CD4-positive, alpha-beta T cell treated with Interleukin-1 beta for 1 hour (primary cell): ENCODE results near the gene TM6SF1.
"Not testable (repeated sequence)": the region's sequence is repeated elsewhere in the genome, so short reads cannot be mapped to it uniquely, and the experiment has no call there.

Experiments used
- DNase-seq, 2 donors: peaks; one replicate each; pipeline ENCODE4 v3.0.0-alpha.2; 2020 to 2022

The TM6SF1 gene

GRCh38 chr15:83118968-83119367 is 11.5 kb downstream of the TM6SF1 start:
- no peak for DNase-seq

DNA sequence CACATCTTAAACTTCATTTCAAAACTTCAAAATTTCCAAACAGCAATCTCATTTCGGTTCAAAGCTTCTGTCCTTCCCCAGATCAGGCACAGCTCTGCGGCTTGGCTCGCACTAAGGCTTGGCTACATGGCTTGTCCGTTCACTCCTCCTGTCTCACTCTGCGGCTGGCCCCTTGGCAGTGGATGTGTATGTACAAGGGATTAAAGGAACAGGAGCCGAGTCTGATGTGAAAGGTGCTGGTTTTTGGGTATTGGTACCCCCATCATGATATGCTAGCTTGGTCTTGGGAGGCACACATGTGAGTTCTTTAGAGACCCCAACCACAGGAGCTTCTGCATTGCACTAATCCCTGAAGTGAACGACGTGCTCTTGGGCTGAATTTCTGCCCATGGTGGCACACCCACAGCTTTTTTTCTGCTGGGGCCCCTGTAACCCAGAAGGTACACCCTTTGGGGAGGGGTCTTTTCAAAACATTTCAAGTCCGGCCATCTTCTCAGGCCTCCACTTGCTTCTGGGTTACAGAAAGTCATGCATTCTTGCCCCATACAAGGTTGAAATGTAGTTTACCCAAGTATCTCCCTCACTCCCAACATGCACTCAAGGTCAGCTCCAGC is 12.6 kb downstream of the TM6SF1 start:
- DNase-seq: no peak

- no peak for DNase-seq
Measured at GRCh38 chr15:83123529-83123928, 16.1 kb downstream of the TM6SF1 start.

- DNase-seq: no peak
Measured at GRCh38 chr15:83127547-83128150, 20.2 kb downstream of the TM6SF1 start.

DNA sequence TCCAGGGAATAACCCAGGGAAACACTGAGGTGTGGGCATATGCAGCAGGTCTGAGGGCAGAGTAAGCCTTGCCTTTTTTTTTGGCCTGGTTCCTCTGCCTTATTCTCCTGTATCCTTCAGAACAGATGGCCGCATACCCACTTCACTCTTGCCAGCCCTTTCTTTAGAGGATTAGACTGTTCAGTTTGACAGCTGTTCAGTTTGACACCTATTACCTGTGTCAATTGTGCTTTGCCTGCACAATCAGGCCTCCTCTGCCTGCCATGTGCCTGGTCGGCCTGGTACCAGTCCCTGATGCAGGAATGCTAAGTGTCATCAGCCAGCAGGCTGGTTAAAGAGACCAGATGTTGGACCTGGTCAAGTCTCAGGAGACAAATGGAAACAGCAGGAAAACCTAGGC is 22.3 kb downstream of the TM6SF1 start:
- DNase-seq: no peak

GRCh38 chr15:83132861-83133523 is 25.5 kb downstream of the TM6SF1 start:
- no peak for DNase-seq

DNA sequence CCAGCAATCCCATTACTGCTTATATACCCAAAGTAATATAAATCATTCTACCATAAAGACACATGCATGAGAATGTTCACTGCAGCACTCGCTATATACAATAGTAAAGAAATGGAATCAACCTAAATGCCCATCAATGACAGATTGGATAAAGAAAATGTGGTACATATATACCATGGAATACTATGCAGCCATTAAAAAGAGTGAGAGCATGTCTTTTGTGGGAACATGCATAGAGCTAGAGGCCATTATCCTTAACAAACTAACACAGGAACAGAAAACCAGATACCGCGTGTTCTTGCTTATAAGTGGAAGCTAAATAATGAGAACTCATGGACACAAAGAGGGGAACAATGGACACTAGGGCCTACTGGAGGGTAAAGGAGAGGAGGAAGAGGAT is 34.7 kb downstream of the TM6SF1 start:
- not testable (repeated sequence) for DNase-seq

DNA sequence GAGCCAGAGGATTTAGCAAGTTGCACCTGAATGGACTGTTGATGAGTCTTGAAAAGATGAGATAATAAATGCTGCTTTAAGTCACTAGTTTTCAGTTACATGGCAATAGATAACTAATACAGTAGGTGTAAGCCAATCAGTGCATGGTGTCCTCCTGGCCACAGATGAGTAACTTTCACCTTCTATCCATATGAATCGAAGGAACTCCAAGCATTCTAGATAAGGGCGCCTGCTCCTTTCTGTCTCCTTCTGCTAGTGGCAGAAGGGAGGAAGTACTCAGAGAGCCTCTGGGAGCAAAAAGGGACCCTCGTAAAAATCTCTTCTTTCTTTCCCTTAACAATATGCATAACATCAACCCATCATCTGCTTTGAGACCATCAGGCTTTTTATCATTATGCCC is 37.3 kb downstream of the TM6SF1 start:
- no peak for DNase-seq

GRCh38 chr15:83153288-83153687 is 45.8 kb downstream of the TM6SF1 start:
- DNase-seq: no peak

DNA sequence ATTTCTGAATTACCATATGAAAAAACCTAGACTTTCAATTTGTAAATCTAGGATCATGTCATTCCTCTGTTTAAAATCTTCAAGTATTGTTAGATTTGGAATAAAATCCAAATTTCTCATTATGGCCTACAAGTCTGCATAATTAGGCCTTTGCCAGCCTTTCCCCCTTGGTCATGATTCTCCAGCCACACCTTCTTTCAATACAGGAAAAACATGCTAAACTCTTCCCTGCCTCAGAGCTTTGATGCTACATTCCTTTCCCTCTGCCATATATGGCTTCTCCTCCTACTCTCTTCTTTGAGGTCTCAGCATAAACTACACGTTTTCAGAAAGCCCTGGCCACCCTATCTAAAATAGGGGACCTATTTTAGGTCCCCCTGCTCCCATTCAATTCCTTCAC is 48.5 kb downstream of the TM6SF1 start:
- DNase-seq: no peak

DNA sequence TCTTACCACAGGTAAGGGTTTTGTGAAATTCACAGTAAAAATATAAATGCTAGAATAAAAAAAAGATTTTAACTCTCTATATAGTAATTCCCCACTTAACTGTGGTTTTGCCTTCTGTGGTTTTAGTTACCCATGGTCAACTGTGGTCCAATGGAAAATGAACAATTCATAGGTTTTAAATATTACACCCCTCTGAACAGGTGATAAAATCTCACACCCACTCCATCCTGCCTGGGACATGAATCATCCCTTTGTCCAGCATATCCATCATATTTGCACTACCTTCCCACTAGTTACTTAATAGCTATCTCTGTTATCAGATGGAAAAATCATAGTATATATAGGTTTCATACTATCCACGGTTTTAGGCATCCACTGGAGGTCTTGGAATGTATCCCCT is 50.9 kb downstream of the TM6SF1 start:
- no peak for DNase-seq

DNA sequence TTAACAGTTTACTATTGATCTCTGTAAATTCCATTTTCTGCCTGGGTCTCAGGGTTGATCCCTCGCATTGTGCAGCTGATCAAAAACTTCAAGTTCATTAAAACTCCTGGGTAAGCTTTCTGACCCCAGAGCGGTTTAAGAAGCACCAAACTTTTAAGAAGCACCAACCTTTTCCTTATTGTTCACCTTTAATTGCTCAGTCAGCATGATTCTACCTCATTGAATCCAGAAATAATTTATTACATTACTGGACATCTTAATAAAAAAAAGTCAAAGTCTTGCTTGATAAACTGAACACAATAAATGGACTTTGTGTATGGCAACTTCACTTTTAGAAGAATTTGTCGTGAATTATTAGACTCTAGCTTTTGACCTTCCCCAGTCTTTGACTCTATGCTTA is 53.3 kb downstream of the TM6SF1 start:
- DNase-seq: no peak

GRCh38 chr15:83163032-83163431 is 55.6 kb downstream of the TM6SF1 start:
- DNase-seq: no peak

DNA sequence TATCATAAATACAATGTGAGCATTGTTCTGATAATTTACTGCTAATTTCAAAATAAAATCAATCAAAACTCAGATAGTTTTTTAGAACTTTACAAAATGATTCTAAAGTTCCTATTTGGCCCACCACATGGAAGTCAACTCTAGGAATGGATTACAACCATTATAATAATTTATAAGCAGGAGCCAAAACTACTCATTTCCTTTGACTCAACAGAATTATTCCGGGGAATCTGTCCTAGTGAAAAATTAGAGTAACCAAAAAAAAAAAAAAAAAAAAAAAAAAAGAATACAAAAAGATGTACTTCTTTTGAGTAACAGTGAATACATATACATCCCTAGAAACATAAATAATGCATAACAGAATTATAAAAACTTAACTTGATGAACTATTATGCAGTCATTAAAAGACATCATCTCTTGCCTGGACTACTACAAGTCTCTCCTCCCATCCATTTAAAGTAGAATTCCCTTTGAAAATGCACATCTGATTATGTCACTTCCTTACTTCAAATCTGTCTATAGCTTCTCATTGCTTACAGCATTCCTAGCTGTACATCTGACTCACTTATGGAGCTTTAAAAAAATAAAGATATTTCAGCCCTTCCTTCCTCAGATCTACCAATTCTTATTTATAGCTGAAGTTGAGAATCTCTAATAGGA is 56.8 kb downstream of the TM6SF1 start:
- DNase-seq: no peak

DNA sequence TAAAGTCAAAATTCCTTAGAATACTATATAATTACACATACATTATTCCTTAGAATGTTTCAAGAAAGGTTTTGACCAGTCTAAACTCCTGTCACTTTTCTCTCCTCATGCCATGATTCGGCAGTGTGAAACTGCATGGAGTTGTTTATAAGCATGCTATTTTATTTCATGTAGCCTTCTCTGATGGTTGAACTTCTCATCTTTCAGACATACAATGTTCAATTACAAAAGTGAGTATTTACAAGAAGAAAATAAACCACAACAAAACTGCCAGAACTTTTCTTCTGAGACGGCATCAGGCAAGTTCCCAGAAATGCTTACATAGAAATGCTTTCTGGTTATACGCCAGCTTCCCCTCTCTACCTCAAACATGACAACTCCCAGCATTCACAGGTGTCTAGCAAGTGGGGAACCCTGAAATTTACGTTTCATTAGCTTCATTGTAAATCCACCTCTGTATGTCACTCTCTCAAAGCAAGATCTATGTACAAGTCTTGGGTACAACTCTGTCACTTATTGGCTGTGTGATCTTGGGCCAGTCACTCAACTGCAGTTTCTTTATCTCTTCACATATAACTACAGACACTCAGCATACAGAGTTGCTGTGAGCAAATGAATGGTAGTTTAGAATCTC is 57.4 kb downstream of the TM6SF1 start:
- DNase-seq: peak in 1 of 2 donors; percentile 1

DNA sequence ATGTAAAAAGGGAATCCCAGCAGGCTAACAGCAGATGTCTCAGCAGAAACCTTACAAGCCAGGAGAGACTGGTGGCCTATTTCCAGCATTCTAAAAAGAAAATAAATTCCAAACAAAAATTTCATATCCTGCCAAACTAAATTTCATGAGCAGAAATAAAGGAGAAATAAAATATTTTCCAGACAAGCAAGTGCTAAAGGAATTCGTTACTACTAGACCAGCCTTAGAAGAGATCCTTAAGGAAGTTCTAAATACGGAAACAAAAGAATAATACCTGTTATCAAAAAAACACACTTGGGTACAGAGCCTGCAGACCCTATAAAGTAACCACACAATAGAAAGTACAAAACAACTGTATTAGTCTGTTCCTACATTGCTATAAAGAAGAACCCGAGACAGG is 58.8 kb downstream of the TM6SF1 start:
- no peak for DNase-seq

DNA sequence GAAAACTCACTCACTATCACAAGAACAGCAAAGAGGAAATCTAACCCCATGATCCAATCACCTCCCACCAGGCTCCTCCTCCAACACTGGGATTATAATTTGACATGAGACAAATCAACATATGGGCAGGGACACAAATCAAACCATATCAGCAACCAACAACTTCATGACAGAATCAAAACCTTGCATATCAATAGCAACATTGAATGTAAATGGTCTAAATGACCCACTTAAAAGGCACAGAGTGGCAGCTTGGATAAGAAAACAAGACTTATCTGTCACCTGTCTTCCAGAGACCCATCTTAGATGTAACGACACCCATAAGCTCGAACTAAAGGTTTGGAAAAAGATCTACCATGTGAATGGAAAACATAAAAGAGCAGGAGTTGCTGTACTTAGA is 59.4 kb downstream of the TM6SF1 start:
- DNase-seq: no peak

DNA sequence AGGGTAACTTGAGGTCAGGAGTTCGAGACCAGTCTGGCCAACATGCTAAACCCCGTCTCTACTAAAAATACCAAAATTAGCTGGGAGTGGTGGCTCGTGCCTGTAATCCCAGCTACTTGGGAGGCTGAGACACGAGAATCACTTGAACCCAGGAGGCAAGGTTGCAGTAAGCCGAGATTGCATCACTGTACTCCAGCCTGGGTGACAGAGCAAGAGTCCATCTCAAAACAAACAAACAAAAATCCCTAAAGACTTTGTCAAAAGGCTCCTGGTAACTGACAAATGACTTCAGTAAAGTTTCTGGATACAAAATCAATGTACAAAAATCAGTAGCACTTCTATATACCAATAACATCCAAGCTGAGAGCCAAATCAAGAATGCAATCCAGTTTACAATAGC is 62.1 kb downstream of the TM6SF1 start:
- not testable (repeated sequence) for DNase-seq

- no peak for DNase-seq
Measured at GRCh38 chr15:83170474-83171165, 63.2 kb downstream of the TM6SF1 start.

DNA sequence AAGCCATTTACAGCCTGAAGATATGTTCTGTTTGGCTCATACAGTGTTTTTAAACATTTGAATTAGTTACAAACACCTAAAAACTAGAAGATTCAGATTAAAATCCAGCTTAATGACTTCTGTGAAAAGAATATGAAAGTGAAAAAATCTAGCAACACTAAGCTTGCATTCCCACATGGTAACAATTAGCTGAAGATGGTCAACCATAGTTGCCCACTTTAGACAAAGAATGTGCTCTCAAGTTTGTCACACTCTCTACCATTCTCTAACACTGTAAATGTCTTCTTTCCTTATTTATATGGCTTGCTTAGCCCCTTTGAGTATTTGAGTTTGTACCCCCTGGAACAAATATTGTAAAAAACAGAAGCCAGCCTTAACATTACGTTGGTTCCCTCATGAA is 67.4 kb downstream of the TM6SF1 start:
- DNase-seq: no peak

- DNase-seq: no peak
Measured at GRCh38 chr15:83178390-83178789, 70.9 kb downstream of the TM6SF1 start.

DNA sequence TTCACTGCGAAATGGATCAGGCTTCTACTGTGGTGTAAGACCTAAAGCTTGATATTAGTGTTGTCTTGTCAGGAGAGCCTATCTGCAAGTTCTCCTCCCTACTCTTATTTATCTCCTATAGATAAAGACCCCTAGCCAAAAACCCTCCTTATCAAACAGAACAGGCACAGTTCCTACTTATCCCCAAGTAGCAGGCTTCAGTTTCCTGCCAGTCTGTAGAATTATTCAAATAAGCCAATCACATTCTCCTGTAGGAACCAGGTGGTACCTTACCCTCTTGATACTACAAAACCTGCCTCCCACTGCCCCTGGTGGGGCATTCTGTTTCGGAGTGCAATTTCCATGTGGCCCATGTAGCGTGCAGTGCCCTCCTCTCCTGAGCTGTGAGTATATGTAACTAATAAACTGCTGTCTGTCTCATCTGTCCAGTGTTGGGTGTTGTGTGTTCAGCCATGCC is 71.5 kb downstream of the TM6SF1 start:
- no peak for DNase-seq

DNA sequence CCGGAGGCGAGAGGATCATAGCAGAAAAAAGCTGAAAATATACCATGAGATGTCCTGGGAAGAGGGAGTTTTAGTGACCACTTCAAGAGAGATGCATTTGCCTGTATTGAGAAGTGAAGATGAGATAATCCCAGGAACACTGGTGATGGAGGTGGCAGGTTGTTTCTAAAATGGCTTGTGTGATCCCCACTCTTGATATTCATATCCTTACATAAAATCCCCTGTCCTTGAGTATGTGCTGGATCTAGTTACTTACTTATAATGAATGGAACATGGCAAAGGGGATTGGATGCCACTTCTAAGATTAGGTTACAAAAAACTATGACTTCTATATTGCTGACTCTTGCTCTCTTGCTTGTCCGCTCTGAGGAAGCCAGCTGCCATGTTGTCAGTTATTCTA is 78.1 kb downstream of the TM6SF1 start:
- no peak for DNase-seq
